Stimulated activated CD4-positive, alpha-beta T cell treated with anti-CD3 and anti-CD28 coated beads, Interleukin-1b, Interleukin-23, amount 100 ng/mL, for 48 hours (primary cell): Measurements from ENCODE around the gene FZR1.
"Not testable (repeated sequence)": the region's sequence is repeated elsewhere in the genome, so short reads cannot be mapped to it uniquely, and the experiment has no call there.

Source experiments
- DNase-seq: peaks from one replicate; pipeline ENCODE4 v3.0.0-alpha.2; 2020

FZR1 gene

DNA sequence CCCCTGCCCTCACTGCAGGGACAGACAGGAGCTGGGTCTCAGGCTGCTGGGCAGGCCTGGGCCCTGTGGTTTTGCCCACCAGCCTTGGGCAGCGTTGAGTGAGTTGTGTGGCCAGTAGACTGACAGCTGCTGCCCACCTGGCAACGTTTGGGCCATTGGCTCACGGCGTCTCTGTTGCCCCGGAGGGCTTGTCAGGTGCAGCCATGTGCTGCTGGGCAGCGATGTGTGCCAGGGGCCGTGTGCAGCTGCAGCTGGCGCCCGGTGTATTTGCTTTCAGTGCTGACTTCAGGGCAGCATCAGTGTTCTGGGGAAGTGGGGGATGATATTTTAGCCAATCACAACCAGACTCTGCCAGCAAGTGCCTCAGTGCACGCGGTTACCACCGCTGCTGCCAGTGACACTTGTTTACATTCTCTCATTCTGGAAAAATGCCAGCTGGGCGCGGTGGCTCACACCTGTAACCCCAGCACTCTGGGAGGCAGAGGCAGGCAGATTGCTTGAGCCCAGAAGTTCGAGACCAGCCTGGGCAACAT is 10.6 kb downstream of the FZR1 start:
- peak; percentile 43 for DNase-seq

DNA sequence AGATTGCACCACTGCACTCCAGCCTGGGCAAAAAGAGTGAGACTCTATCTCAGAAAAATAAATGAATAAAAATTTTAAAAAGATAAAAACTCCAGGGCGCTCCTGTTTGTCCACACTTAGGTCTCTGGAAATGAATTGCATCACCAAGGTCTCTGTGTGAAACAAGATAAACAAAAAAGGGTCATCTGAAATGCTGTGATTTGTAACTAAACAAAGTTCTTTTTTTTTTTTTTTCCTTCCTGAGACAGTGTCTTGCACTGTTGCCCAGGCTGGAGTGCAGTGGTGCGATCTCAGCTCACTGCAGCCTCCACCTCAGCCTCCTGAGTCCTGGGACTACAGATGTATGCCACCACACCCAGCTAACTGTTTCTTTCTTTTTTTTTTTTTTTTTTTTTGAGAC is 11.5 kb downstream of the FZR1 start:
- no peak for DNase-seq

DNA sequence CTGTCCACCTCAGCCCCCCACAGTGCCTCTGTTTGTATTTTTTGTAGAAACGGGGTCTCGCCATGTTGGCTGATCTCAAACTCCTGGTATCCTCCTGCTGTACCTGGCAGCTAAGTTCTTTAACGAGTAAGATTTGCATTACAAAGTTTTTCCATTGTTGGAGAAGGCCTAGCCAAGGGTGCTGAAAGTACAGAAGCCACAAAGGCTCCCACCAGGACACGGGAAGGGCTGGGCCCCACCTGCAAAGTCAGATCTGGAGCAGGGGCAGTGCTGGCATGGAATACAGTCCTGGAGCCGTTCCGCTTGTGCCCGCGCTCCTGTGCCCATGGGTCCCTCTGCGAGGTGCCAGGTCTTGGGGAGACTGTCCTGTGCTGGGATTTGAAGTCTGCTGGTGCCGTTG is 12.1 kb downstream of the FZR1 start:
- no peak for DNase-seq

DNA sequence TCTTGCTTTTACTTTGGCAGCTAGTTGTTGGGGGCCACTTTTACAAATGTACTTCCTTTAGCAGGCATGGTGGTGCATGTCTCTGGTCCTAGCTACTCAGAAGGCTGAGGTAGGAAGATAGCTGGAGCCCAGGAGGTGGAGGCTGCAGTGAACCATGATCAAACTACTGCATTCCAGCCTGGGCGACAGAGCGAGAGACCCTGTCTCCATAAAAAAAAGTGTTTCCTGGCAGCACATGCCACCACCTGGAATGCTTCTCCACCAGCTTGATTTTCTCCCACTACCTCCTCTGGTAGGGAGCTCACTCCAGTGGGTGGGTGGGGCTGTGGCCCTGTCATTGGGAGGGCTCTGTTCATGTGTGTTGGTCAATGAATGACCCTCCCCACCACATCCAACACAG is 12.5 kb downstream of the FZR1 start:
- DNase-seq, result no peak

DNA sequence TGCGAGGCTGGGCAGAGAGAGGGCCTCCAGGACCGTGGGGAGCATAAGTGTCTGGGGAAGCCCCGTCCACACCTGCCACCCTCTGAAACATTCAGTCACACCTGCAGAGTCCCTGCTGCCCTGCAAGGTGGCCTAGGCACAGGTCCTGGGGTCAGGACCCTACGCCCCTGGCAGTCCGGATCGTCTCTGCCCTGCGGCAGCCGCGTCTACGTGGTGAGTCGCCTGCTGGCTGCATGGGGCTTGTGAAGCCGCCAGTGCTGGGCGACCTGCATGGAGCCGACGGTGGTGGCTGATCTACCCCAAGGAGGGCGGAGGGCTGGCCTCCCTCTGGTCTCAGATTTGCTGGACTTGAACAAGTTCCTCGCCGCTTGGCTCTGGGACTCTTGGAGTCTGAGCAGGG is 13.0 kb downstream of the FZR1 start:
- DNase-seq, result no peak

DNA sequence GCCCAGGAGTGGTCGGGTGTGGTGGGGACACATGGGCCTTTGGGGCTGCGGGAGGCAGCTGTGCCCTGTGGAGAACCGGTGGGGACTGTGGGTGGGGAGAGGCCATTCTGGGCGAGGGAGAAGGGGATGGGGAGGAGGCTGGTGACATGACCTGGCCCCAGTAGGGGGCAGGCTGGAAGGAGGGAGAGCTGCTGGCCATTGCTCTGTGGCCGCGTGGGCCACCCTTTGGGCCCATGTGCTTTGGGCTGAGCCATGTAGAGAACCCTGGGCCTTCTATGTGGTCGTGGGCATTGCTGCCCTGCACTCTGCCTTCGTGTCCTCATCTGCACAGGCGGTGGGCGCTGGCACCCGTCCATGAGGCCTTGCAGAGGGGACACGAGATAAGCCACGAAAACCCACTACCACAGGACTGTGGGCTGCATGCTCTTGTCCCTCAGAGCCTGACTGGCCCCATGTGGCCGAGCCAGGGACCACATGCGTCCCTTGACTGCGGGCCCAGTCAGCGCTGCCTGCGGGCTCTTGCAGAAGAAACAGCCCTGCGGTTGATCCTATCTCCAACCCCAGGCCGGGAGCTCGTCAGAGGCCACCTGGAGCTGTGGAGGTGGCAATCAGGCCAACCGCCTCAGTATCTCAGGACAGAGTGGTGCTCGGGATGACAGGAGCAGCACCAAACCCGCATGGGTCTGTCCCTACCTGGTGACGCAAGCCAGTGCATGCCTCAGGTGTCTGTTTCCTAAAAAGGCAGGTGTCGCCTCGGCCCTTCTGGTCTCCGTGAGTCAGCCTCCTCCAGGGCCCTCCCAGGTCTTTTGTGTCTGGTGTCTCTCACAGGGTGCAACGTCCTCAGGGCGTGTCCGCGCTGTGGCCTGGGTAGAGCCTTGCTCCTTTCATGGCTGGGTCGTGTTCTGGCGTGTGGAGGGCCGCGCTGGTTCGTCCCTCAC is 14.3 kb downstream of the FZR1 start:
- no peak for DNase-seq

DNA sequence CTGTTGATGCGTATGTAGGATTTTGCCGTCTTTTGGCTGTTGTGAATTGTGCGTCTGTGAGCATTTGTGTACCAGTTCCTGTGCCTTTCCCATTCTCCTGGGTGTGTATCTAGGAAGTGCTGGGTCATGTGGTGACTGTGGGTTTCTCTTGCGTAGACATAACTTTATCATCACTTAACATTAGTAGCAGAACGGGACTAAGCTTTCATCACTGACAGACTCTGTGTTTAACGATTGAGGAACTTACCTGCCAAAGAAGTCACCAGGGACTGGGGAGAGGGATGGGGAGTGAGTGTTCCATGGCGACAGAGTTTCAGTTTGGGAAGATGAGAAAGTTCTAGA is 15.0 kb downstream of the FZR1 start:
- DNase-seq, result no peak

DNA sequence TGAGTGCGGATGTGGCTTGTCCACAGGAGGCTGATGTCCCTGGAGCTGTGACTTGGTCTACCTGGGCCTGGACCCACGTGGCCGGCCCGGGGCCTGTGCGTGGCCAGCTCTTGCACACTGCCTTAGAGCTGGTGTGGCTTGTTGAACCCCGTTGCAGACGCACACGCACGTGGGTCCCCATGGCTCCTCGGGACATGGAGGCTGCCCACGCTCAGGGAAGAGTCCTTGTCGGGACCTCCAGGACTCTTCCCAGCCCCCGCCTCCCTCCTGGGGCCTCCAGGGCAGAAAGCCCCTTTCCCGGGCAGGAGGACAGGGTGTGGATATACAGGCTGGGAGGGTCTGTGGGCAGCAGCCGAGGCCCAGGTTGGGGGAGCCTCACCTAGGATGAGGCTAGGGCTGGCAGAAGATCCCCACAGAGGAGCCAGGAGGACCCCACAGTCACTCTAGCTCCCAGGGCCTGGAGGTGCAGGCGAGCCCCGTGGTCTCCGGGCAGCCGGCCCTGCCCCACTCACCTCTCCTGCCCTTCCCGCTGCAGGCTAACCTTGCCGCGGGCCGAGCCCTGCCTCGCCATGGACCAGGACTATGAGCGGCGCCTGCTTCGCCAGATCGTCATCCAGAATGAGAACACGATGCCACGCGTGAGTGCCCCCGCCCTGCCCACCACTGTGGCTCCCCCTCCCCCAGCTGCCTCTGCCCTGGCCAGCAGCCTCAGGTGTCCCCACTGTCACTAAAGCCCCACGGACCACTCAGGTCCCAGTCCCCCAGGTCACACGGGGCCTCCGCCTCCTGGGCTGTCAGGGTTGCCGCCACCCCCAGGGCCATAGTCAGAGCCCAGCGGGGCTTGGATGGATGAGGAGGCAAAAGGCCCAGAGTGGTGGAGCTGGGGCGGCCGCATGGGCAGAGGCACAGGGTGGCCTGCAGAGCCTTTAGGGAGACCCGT is 16.6 kb downstream of the FZR1 start:
- no peak for DNase-seq

DNA sequence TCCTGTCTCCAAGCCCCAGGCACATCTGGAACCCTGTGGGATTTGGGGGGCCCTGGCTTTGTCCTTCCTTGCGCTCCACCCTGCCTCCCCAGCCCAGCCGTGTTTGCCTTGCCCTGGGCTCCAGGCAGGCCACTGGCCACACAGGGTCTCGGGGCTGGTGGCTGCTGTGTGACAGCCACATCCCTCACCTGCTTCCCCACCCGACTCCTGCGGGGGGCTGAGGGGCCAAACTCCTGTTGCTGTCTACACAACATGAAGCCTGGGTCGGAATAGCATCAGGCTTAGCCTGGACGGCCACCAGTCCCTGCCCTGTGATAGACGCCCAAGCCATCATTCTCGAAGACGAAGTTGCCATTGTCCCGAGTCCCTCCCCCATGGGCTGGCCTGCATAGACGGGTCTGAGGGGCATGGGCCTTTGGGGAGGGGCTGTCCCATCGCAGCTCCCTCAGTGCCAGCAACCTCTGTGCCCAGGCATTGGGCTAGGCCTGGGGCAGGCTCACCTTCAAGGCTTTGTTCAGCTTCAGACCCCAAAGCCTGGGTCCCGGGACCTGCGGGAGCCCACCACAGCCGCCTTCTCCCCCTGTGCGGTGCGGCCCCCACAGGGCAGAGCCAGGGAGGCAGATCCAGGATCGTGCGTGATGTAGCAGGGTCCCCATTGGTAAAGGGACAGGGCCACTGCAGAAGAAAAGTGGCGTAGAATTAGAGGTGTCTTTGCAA is 17.4 kb downstream of the FZR1 start:
- no peak for DNase-seq

DNA sequence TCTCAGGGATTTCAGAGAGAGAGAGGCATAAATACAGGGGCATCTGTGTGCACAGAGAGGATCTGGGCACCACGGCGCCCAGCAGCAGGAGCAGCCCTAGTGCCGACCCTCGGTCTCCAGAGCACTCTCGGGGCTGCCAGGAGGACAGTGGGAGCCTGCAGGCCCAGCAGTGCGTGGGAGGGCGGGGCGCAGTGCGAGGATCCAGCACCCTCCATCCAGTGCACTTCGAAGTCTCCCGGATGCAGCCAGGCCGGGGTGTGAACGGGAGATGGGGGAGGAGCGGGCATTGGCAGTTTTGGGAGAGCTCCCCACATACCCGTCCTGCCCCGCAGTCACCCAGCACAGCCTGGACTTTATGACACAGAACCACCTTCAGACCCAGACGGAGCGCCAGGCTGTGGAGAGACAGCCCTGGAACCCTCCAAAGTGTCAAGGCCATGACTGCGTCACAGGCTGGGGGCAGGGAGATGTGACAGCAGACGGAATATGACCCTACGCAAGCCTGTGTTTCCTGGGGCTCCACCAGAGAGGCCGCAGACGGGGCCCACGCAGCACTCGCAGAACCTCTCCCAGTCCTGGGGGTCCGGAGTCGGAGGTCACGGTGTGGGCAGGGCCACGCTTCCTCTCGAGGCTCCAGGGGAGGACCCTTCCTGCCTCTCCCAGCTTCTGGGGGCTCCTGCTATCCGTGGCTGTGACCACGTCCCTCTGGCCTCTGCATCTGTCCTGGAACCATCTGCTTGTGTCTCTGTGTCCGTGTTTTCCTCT is 18.1 kb downstream of the FZR1 start:
- no peak for DNase-seq

DNA sequence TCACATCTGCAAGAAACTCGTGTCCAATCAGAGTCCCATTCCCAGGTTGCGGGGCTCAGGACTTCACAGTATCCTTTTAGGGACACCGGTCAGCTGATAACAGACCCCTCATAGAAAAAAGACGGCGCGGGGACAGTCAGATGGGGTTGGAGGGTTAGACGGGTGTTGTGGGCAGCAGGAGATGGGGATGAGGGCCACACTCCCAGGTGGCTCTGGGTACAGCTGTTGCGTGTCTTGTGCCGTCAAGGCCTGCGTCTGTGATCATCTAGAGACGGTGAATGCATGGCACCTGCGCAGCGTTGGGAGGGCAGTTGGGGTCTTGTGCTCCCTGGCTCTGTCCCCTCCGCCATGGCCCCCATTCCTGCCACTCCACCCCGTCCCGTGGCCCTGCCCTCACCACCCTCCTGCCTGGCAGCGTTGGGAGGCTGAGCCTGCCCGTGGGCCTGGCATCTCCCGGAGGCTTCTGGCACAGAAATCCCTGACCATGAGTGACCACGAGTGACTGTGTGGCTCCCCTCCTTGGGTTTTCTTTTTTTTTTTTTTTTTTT is 18.9 kb downstream of the FZR1 start:
- no peak for DNase-seq

DNA sequence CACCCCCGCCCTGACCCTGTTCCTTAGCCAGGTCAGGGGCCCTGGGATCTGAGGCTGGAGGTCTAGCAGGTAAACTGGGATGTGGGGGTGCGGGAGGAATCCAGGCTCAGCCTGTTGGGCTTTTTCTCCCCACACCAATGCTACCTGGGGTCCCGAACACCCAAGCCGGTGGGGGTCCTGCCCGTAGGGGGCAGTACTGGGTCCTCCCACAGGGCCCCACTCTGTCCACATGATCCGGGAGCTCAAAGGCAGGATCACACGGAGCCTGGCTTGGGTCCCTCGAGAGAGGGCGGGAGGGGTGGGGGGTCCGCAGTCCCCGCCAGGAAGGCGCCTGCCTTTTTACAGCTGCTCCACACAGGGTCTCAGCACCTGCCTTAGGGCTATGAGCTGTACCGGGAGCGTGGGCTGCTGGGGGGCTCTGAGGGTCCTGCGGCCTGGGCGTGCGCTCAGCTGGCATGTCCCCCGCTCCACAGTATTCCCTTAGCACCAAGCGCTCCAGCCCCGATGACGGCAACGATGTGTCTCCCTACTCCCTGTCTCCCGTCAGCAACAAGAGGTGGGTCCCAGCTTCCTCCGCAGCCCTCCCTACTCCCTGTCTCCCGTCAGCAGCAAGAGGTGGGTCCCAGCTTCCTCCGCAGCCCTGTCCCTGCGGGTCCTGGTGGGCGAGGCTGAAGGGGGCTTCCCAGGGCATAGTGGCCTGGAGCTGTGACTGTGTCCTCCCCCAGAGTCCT is 20.6 kb downstream of the FZR1 start:
- no peak for DNase-seq

DNA sequence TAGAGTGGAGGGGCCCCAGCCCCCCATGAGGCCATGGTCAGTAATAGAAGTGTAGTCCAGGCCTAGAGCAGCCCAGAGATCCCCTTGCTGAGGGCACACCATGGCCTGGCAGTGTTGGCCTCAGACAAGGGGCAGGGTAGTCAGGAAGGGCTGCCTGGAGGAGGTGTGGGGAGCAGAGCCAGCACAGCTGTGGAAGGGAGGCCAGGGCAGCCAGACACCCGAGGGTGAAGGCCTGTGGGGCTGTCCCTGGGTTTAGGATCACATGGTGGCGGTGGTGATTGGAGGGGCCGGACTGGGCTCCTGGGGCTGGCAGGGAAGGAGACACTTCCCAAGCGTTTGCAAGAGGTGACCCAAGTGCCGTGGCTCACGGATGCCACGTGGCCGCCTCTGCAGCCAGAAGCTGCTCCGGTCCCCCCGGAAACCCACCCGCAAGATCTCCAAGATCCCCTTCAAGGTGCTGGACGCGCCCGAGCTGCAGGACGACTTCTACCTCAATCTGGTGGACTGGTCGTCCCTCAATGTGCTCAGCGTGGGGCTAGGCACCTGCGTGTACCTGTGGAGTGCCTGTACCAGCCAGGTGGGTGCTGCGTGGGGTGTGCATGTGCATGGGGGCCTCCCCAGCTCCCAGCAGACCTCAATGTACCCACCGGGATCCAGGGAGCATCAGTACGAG is 21.3 kb downstream of the FZR1 start:
- DNase-seq, result no peak

DNA sequence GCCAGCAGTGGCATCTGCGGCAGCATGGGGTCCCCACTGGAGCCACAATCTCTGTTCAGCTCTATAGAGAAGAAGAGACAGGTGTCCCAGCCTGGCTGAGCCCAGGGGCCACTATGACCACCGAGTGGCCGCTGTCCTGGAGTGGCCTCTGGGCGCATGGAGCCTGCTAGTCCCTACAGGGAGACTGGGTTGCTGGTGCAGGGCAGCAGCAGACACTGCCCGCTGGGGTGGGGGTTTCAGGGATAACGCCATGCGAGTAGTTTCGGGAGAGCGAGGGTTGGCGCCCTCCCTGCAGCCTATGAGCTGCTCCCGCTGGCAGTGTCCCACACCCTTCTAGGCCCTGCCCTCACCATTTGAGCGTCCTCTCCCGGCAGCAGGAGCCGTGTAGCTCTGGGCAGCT is 22.0 kb downstream of the FZR1 start:
- DNase-seq, result no peak

DNA sequence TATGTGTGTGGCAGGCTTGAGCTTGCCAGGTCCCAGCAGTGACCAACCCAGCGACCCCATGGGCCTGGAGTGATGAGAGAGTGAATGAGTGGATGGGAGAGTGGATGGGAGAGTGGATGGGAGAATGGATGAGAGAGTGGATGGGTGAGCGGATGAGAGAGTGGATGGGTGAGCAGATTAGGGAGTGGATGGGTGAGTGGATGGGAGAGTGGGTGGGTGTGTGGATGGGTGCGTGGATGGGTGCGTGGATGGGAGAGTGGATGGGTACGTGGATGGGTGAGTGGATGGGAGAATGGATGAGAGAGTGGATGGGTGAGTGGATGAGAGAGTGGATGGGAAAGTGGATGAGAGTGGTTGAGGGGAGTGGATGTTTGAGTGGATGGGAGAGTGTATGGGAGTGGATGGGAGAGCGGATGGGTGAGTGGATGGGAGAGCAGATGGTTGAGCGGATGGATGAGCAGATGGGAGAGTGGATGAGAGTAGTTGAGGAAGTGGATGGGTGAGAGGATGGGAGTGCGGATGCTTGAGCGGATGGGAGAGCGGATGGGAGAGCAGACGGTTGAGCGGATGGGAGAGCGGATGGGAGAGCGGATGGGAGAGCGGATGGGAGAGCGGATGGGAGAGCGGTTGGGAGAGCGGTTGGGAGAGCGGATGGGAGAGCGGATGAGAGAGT is 22.6 kb downstream of the FZR1 start:
- DNase-seq, result no peak

DNA sequence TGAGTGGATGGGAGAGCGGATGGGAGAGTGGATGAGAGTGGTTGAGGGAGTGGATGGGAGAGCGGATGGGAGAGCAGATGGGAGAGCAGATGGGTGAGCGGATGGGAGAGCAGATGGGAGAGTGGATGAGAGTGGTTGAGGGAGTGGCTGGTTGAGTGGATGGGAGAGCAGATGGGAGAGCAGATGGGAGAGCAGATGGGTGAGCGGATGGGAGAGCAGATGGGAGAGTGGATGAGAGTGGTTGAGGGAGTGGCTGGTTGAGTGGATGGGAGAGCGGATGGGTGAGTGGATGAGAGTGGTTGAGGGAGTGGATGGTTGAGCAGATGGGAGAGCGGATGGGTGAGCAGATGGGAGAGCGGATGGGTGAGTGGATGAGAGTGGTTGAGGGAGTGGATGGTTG is 23.2 kb downstream of the FZR1 start:
- not testable (repeated sequence) for DNase-seq

DNA sequence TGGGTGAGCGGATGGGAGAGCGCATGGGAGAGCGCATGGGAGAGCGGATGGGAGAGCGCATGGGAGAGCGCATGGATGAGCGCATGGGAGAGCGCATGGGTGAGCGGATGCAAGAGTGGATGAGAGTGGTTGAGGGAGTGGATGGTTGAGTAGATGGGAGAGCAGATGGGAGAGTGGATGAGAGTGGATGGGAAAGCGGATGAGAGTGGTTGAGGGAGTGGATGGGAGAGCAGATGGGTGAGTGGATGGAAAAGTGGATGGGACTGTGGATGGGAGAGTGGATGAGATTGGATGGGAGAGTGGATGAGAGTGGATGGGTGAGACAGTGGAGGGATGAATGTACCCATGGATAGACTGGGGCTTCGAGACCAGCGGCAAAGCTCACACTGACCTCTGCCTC is 24.3 kb downstream of the FZR1 start:
- no peak for DNase-seq

DNA sequence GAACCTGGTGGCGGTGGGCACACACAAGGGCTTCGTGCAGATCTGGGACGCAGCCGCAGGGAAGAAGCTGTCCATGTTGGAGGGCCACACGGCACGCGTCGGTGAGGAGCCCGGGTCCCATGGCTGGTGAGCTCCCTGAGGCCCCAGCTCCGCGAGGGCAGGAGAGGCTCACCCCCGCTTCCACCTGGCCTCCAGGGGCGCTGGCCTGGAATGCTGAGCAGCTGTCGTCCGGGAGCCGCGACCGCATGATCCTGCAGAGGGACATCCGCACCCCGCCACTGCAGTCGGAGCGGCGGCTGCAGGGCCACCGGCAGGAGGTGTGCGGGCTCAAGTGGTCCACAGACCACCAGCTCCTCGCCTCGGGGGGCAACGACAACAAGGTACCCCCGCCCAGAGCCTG is 25.6 kb downstream of the FZR1 start:
- no peak for DNase-seq

DNA sequence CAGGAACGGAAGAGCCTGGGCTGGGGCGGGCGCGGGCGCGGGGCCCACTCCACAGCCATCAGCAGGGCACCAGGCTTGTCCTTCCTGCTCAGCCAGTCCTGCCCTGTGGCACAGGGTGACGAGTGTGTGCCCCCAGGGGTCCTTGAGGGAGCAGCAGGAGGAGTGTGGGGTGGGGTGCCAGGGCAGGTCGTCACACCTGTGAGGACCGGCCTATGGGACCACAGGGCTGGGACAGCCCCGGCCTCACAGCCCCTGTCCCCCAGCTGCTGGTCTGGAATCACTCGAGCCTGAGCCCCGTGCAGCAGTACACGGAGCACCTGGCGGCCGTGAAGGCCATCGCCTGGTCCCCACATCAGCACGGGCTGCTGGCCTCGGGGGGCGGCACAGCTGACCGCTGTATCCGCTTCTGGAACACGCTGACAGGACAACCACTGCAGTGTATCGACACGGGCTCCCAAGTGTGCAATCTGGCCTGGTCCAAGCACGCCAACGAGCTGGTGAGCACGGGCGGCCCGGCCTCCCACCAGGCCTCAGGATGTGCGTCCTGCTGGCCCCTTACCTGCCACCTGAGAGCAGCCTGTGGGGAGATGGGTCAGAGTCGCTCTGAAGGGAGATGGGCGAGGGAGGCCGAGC is 26.2 kb downstream of the FZR1 start:
- no peak for DNase-seq

DNA sequence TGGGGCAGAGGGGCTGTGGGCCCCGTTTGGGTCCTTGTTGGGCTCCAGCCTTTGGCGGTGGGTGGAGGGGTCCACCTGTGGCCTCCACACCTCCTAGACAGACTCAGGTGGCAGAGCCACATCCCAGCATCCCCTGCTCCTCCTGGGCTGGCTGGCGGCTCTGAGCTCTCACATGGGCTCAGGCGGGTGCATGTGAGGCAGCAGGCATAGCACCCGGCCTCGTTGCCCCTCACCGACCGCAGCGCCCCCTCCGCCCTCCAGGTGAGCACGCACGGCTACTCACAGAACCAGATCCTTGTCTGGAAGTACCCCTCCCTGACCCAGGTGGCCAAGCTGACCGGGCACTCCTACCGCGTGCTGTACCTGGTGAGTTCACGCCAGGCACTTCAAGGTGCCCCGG is 26.9 kb downstream of the FZR1 start:
- DNase-seq, result no peak
